GM12873 (cell line): ENCODE measurements around the gene LRRC45.

Experiments used
- CTCF ChIP-seq: IDR thresholded peaks from 2 replicates; pipeline ENCODE4 v1.5.1; 2012; ENCODE audit warnings: low read depth, mild to moderate bottlenecking, moderate library complexity, low read length, control low read depth; ENCODE audit not compliant: insufficient read depth; ENCODE audit errors: missing control alignments

LRRC45 gene

GRCh38 chr17:82024859-82025258 is 1.8 kb downstream of the LRRC45 start:
- TF ChIP-seq CTCF = no peak

GRCh38 chr17:82025401-82026107 is 2.4 kb downstream of the LRRC45 start:
- no peak for TF ChIP-seq CTCF

DNA sequence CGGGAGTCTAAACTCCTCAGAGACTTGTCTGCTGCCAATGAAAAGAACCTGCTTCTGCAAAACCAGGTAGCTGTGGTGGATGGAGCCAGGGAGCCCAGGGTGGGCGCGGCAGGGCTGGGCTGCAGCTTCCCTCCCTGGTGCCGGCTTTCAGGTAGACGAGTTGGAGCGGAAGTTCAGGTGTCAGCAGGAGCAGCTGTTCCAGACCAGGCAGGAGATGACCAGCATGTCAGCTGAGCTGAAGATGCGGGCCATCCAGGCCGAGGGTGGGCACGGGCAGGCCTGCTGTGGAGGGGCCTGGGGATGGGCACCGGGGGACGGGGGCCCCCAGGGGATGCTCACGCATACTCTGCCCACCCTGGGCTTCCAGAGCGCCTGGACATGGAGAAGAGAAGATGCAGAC is 5.1 kb downstream of the LRRC45 start:
- TF ChIP-seq CTCF = no peak

GRCh38 chr17:82028966-82029365 is 5.9 kb downstream of the LRRC45 start:
- no peak for TF ChIP-seq CTCF

- TF ChIP-seq CTCF = no peak
These were observed 6.3 kb downstream of the LRRC45 start for GRCh38 chr17:82029391-82029790.

GRCh38 chr17:82029990-82030469 is 6.9 kb downstream of the LRRC45 start:
- no peak for TF ChIP-seq CTCF

- peak; percentile 85 for TF ChIP-seq CTCF
These were observed 7.6 kb downstream of the LRRC45 start for GRCh38 chr17:82030470-82031302.
